Measurements from ENCODE around the gene SLC39A13. TPM values are rescaled to one million over a fixed set of nuclear protein-coding genes. Genes with fewer than 3 reads are reported as not detected.

SLC39A13 gene
- total RNA-seq, 1 donor, result 13.4 TPM

DNA sequence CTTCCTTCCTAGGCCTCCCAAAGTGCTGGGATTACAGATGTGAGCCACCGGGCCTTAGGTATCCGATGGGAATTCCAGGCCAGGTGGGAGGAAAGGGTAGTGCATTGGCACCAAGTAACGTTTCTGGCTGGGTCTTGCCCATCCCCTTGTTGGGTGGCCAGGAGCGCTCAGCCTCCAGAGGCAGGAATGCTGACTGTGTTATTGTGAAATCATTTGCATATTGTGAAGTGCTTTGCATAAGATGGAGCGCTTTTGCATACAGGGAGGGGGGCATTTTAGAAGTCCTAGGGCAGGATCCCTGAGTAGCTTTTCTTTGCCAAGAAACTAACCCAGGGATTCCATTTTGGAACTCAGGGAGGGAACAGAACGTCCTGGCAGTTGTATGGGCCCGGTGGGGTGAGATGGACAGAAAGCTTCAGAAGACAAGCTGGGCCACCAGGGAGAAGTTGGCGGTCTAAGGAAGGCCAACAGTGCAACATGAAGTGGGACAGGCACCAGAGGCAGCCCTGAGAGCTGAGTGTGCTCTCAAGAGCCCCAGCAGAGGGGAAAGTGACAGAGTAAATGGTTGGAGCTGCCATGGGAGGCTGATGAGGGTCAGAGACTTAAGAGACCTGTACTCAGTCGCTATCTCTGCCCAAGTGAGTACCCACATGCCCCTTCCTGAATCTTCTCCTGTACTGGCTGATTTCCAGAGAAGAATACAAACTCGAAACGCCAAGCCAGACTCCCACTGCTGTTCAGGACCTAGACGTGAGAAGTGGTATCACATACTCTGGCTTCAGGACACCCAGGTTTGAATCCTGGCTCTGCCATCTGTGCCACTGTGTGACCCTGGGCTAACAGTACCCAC is 1.3 kb upstream of the SLC39A13 start:
- peak overlapping the region; percentile 58 for H3K4me3 ChIP-seq (ENCODE audit: low read length)
- no peaks in the 10 kb centered on the region for H3K27me3 ChIP-seq (ENCODE audit: insufficient read depth, low read length)
- H3K9me3 ChIP-seq (ENCODE audit: low read depth, low read length), result no peaks in the 10 kb centered on the region
- H3K4me1 ChIP-seq (ENCODE audit: insufficient read depth, low read length), result peaks cover 42% of the 10 kb centered on the region

DNA sequence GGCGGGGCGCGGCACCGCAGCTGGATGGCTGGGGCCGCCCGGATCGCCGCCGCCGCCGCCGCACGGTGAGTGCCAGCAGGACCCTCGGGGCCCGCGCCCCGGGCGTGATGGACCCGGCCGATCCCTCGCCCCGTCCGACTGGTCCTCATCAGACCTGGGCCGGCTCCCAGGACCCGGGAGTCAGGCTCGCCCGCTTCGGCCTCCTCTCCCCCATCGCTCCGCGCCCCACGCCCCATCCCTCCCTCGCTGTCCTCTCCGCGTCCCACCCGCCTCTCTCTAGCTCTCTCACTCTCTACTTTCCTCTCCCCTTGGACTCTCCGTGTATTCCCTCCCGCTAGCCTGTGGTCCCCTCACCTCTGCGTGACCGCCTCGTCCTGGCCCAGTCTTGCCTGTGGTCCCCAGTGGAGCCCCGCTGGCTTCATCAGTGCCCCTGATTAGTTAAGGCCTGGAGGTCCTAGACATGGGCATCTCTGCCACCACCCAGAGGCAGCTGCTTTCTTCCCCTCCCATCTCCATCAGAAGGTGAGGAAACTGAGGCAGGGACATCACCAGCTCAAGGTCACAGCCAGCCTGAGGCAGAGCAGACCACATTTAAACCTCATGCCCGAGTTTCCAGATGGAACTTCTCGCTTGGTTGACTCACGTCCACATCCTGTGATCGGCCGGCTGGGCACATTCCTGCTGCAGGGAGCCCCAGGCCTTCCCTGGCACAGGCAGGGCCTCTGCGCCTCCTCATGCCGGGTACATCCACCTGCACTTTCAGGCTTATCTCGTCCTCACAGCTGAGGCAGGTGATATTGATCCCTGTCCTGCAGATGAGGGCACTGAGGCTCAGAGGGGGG is 429 bp downstream of the SLC39A13 start:
- Histone ChIP-seq H3K9me3 (ENCODE audit: low read depth, low read length) (no peaks in the 10 kb centered on the region), H3K27me3 (ENCODE audit: insufficient read depth, low read length) (no peaks in the 10 kb centered on the region), H3K4me3 (ENCODE audit: low read length) (peak overlapping the region; percentile 49), H3K4me1 (ENCODE audit: insufficient read depth, low read length) (peaks cover 30% of the 10 kb centered on the region)

GRCh38 chr11:47409440-47410369 is 1.3 kb downstream of the SLC39A13 start:
- Histone ChIP-seq H3K9me3 (ENCODE audit: low read depth, low read length) (no peaks in the 10 kb centered on the region), H3K4me3 (ENCODE audit: low read length) (no peak overlapping the region), H3K27me3 (ENCODE audit: insufficient read depth, low read length) (no peaks in the 10 kb centered on the region), H3K4me1 (ENCODE audit: insufficient read depth, low read length) (peaks cover 30% of the 10 kb centered on the region)

- Histone ChIP-seq H3K4me1 (ENCODE audit: insufficient read depth, low read length) (peaks cover 30% of the 10 kb centered on the region), H3K9me3 (ENCODE audit: low read depth, low read length) (no peaks in the 10 kb centered on the region), H3K4me3 (ENCODE audit: low read length) (no peak overlapping the region), H3K27me3 (ENCODE audit: insufficient read depth, low read length) (no peaks in the 10 kb centered on the region)
These were observed 2.2 kb downstream of the SLC39A13 start for GRCh38 chr11:47410370-47411264.

DNA sequence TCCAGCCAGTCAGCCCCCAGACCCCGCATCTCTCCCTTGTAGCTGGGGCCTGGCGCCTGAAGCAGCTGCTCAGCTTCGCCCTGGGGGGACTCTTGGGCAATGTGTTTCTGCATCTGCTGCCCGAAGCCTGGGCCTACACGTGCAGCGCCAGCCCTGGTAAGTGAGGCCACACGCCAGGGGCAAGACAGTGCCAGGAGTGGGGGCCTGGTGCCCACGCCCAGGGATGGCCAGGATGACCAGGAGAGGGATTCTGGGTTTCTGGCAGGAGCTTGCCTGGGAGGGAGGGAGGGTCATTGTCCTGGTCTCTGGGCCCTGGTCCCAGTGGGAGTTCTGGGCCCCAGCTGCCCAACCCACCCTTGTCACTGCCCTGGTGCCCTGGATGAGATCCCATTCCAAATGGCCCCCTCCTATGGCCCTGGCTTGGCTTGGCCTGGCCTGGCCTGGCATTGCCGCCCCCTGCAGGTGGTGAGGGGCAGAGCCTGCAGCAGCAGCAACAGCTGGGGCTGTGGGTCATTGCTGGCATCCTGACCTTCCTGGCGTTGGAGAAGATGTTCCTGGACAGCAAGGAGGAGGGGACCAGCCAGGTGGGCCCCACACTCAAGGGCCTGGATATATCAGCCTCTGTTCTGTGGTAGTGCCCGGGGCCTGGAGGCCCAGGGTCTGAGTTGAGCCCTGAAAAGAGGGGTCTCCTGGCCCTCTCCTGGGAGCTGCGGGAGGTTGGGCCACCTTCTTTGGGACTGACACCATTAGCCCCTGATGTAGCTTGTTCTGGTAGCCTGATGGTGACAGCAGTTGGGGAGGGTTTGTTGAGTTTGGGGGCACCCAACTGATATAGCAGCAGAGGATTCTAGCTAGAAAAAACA is 3.7 kb downstream of the SLC39A13 start:
- Histone ChIP-seq H3K9me3 (ENCODE audit: low read depth, low read length) (no peaks in the 10 kb centered on the region), H3K4me1 (ENCODE audit: insufficient read depth, low read length) (peaks cover 18% of the 10 kb centered on the region)

DNA sequence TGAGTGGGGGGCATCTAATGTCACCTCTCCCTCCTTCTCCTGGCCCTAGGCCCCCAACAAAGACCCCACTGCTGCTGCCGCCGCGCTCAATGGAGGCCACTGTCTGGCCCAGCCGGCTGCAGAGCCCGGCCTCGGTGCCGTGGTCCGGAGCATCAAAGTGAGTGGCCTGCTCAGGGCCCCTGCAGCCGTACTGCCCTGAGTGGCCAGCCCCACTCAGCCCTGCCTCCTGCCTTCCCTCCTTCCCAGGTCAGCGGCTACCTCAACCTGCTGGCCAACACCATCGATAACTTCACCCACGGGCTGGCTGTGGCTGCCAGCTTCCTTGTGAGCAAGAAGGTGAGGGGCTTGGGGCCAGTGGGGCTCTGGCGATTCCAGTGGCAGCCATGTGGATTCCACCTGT is 5.0 kb downstream of the SLC39A13 start:
- H3K9me3 ChIP-seq (ENCODE audit: low read depth, low read length), result no peaks in the 10 kb centered on the region
- H3K4me3 ChIP-seq (ENCODE audit: low read length), result no peak overlapping the region
- H3K4me1 ChIP-seq (ENCODE audit: insufficient read depth, low read length), result peaks cover 9% of the 10 kb centered on the region

More for the DNA sequence above, 3.7 kb downstream of the SLC39A13 start:
- H3K27me3 ChIP-seq (ENCODE audit: insufficient read depth, low read length), result no peaks in the 10 kb centered on the region
- no peak overlapping the region for H3K4me3 ChIP-seq (ENCODE audit: low read length)

GRCh38 chr11:47413908-47414684 is 5.7 kb downstream of the SLC39A13 start:
- H3K4me3 ChIP-seq (ENCODE audit: low read length), result no peak overlapping the region
- no peaks in the 10 kb centered on the region for H3K9me3 ChIP-seq (ENCODE audit: low read depth, low read length)
- no peaks in the 10 kb centered on the region for H3K27me3 ChIP-seq (ENCODE audit: insufficient read depth, low read length)
- H3K4me1 ChIP-seq (ENCODE audit: insufficient read depth, low read length), result peaks cover 5% of the 10 kb centered on the region

More for the DNA sequence above, 5.0 kb downstream of the SLC39A13 start:
- H3K27me3 ChIP-seq (ENCODE audit: insufficient read depth, low read length), result no peaks in the 10 kb centered on the region

- Histone ChIP-seq H3K27me3 (ENCODE audit: insufficient read depth, low read length) (no peaks in the 10 kb centered on the region), H3K9me3 (ENCODE audit: low read depth, low read length) (no peaks in the 10 kb centered on the region), H3K4me1 (ENCODE audit: insufficient read depth, low read length) (no peaks in the 10 kb centered on the region), H3K4me3 (ENCODE audit: low read length) (no peak overlapping the region)
These were observed 6.3 kb downstream of the SLC39A13 start for GRCh38 chr11:47414685-47415070.

- Histone ChIP-seq H3K4me1 (ENCODE audit: insufficient read depth, low read length) (no peaks in the 10 kb centered on the region), H3K4me3 (ENCODE audit: low read length) (no peak overlapping the region), H3K27me3 (ENCODE audit: insufficient read depth, low read length) (no peaks in the 10 kb centered on the region), H3K9me3 (ENCODE audit: low read depth, low read length) (no peaks in the 10 kb centered on the region)
These were observed 6.9 kb downstream of the SLC39A13 start for GRCh38 chr11:47415091-47415854.

GRCh38 chr11:47415949-47416472 is 7.6 kb downstream of the SLC39A13 start:
- H3K4me3 ChIP-seq (ENCODE audit: low read length), result no peak overlapping the region
- H3K27me3 ChIP-seq (ENCODE audit: insufficient read depth, low read length), result no peaks in the 10 kb centered on the region
- H3K9me3 ChIP-seq (ENCODE audit: low read depth, low read length), result no peaks in the 10 kb centered on the region
- no peaks in the 10 kb centered on the region for H3K4me1 ChIP-seq (ENCODE audit: insufficient read depth, low read length)

- H3K4me1 ChIP-seq (ENCODE audit: insufficient read depth, low read length), result no peaks in the 10 kb centered on the region
- H3K4me3 ChIP-seq (ENCODE audit: low read length), result no peak overlapping the region
- no peaks in the 10 kb centered on the region for H3K9me3 ChIP-seq (ENCODE audit: low read depth, low read length)
- H3K27me3 ChIP-seq (ENCODE audit: insufficient read depth, low read length), result no peaks in the 10 kb centered on the region
These were observed 9.3 kb downstream of the SLC39A13 start for GRCh38 chr11:47417712-47418111.

Measured in mononuclear cell (primary cell).